HEK293 (cell line): Measurements from ENCODE around the gene STARD5.

ENCODE experiments used
- CTCF ChIA-PET: fragments of 350-600 bp; formaldehyde crosslinking; extraction: SDS; loops from one replicate; lab custom pipeline; 2021; ENCODE audit warnings: antibody characterized with exemption; lab: Yijun Ruan, JAX
- POLR2A ChIA-PET: fragments of 300-600 bp; formaldehyde crosslinking; extraction: SDS; loops from one replicate; lab custom pipeline; 2020; ENCODE audit warnings: antibody characterized with exemption, inconsistent platforms; lab: Yijun Ruan, JAX
- H3K27ac ChIP-seq: fragments of 200-500 bp; sonication (Bioruptor generic); 2 replicates; pipeline ENCODE4 v1.5.1; 2014; ENCODE audit warnings: low read depth, low read length, control low read depth, inconsistent platforms; ENCODE audit errors: extremely low read depth
- H3K36me3 ChIP-seq, 2 experiments: fragments of 200-500 bp in 1 of 2; sonication (Bioruptor generic) in 1 of 2; 1 replicate in 1 of 2; 2 replicates in 1 of 2; pipeline ENCODE4 v1.5.1; 2014 to 2017; ENCODE audit warnings: inconsistent platforms in 2 of 2, low read length in 2 of 2; ENCODE audit not compliant: control insufficient read depth in 2 of 2, insufficient read depth in 1 of 2
- H3K4me1 ChIP-seq: fragments of 200-500 bp; sonication (Bioruptor generic); 2 replicates; pipeline ENCODE4 v1.5.1; 2014; ENCODE audit warnings: mild to moderate bottlenecking, low read length, inconsistent platforms; ENCODE audit not compliant: control insufficient read depth, insufficient read depth
- H3K4me3 ChIP-seq: 2 replicates; pipeline ENCODE4 v1.5.1; 2011; ENCODE audit warnings: low read depth, mild to moderate bottlenecking, control low read depth, low read length, moderate library complexity
- H3K9me3 ChIP-seq: fragments of 200-500 bp; sonication (Bioruptor generic); 2 replicates; pipeline ENCODE4 v1.5.1; 2014; ENCODE audit warnings: low read depth, low read length, inconsistent platforms; ENCODE audit not compliant: control insufficient read depth, insufficient read depth
- GFI1B ChIP-seq: fragments of 450-650 bp; formaldehyde crosslinking; IDR thresholded peaks from 2 replicates; pipeline ENCODE4 v1.5.1; 2016; ENCODE audit warnings: missing biosample characterization, missing genetic modification characterization
- KLF17 ChIP-seq: fragments of 450-650 bp; formaldehyde crosslinking; IDR thresholded peaks from 2 replicates; pipeline ENCODE4 v1.5.1; 2016; ENCODE audit warnings: missing biosample characterization, missing genetic modification characterization
- REPIN1 ChIP-seq: fragments of 450-650 bp; formaldehyde crosslinking; IDR thresholded peaks from 2 replicates; pipeline ENCODE4 v1.5.1; 2017; ENCODE audit warnings: missing biosample characterization, missing genetic modification characterization, low read depth
- SCRT1 ChIP-seq: fragments of 450-650 bp; formaldehyde crosslinking; IDR thresholded peaks from 2 replicates; pipeline ENCODE4 v1.5.1; 2016; ENCODE audit warnings: missing biosample characterization, missing genetic modification characterization, borderline replicate concordance
- ZBTB11 ChIP-seq: fragments of 450-650 bp; formaldehyde crosslinking; conservative IDR thresholded peaks from 2 replicates; pipeline ENCODE4 v1.5.1; 2016; ENCODE audit warnings: low read depth, missing biosample characterization, missing genetic modification characterization
- ZBTB21 ChIP-seq: fragments of 450-650 bp; formaldehyde crosslinking; IDR thresholded peaks from 2 replicates; pipeline ENCODE4 v1.5.1; 2017; ENCODE audit warnings: missing biosample characterization, missing genetic modification characterization
- ZBTB8A ChIP-seq: fragments of 450-650 bp; formaldehyde crosslinking; IDR thresholded peaks from 2 replicates; pipeline ENCODE4 v1.5.1; 2016; ENCODE audit warnings: missing biosample characterization, missing genetic modification characterization
- ZNF10 ChIP-seq: fragments of 450-650 bp; formaldehyde crosslinking; IDR thresholded peaks from 2 replicates; pipeline ENCODE4 v1.5.1; 2017; ENCODE audit warnings: missing biosample characterization, missing genetic modification characterization
- ZNF112 ChIP-seq: fragments of 450-650 bp; formaldehyde crosslinking; IDR thresholded peaks from 2 replicates; pipeline ENCODE4 v1.5.0; 2017; ENCODE audit warnings: missing biosample characterization, missing genetic modification characterization
- ZNF175 ChIP-seq: fragments of 450-650 bp; formaldehyde crosslinking; IDR thresholded peaks from 2 replicates; pipeline ENCODE4 v1.5.1; 2016; ENCODE audit warnings: missing biosample characterization, missing genetic modification characterization
- ZNF2 ChIP-seq: fragments of 450-650 bp; formaldehyde crosslinking; IDR thresholded peaks from 2 replicates; pipeline ENCODE4 v1.5.1; 2016; ENCODE audit warnings: missing biosample characterization, missing genetic modification characterization
- ZNF394 ChIP-seq: fragments of 450-650 bp; formaldehyde crosslinking; IDR thresholded peaks from 2 replicates; pipeline ENCODE4 v1.5.1; 2016; ENCODE audit warnings: missing biosample characterization, missing genetic modification characterization, mild to moderate bottlenecking, moderate library complexity, borderline replicate concordance
- ZNF585B ChIP-seq: fragments of 450-650 bp; formaldehyde crosslinking; IDR thresholded peaks from 2 replicates; pipeline ENCODE4 v1.5.1; 2016; ENCODE audit warnings: missing biosample characterization, missing genetic modification characterization
- ZNF76 ChIP-seq: fragments of 450-650 bp; formaldehyde crosslinking; IDR thresholded peaks from 2 replicates; pipeline ENCODE4; 2016; ENCODE audit warnings: low read depth, missing biosample characterization, missing genetic modification characterization, borderline replicate concordance
- TF ChIP-seq, protein P1 (sequence below): fragments of 450-650 bp; formaldehyde crosslinking; optimal IDR thresholded peaks from 2 replicates; pipeline ENCODE3; 2016; ENCODE audit warnings: missing biosample characterization, mild to moderate bottlenecking, missing genetic modification characterization
- TF ChIP-seq, protein P2 (sequence below): fragments of 450-650 bp; formaldehyde crosslinking; IDR thresholded peaks from 2 replicates; pipeline ENCODE4; 2016; ENCODE audit warnings: missing biosample characterization, missing genetic modification characterization
- TF ChIP-seq, protein P3 (sequence below): fragments of 450-650 bp; formaldehyde crosslinking; IDR thresholded peaks from 2 replicates; pipeline ENCODE4 v1.5.1; 2016; ENCODE audit warnings: missing biosample characterization, missing genetic modification characterization, borderline replicate concordance

The STARD5 gene

GRCh38 chr15:81293728-81294515 lies 30.0 kb downstream of the STARD5 start:
- Histone ChIP-seq H3K9me3 (no peaks in the 10 kb centered on the region), H3K4me1 (no peaks in the 10 kb centered on the region), H3K4me3 (no peak overlapping the region), H3K36me3 (no peaks in the 10 kb centered on the region), H3K27ac (no peak overlapping the region)
- POLR2A ChIA-PET: no interaction called here
- CTCF ChIA-PET: interaction anchor here (0.7 kb wide), 1 partner anchor 29 kb away, joined by 4 read pairs; no protein-coding TSS in a partner anchor
- TF ChIP-seq REPIN1: no peak
- no peak for TF ChIP-seq KLF17 (tag by site-specific recombination)
- TF ChIP-seq ZNF394 (tag by site-specific recombination): no peak
- TF ChIP-seq ZBTB21 (tag by site-specific recombination): no peak
- TF ChIP-seq ZNF2: no peak
- TF ChIP-seq, protein P1, sequence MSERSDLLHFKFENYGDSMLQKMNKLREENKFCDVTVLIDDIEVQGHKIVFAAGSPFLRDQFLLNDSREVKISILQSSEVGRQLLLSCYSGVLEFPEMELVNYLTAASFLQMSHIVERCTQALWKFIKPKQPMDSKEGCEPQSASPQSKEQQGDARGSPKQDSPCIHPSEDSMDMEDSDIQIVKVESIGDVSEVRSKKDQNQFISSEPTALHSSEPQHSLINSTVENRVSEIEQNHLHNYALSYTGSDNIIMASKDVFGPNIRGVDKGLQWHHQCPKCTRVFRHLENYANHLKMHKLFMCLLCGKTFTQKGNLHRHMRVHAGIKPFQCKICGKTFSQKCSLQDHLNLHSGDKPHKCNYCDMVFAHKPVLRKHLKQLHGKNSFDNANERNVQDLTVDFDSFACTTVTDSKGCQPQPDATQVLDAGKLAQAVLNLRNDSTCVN: no peak
- no peak for TF ChIP-seq ZNF175
- TF ChIP-seq, protein P2, sequence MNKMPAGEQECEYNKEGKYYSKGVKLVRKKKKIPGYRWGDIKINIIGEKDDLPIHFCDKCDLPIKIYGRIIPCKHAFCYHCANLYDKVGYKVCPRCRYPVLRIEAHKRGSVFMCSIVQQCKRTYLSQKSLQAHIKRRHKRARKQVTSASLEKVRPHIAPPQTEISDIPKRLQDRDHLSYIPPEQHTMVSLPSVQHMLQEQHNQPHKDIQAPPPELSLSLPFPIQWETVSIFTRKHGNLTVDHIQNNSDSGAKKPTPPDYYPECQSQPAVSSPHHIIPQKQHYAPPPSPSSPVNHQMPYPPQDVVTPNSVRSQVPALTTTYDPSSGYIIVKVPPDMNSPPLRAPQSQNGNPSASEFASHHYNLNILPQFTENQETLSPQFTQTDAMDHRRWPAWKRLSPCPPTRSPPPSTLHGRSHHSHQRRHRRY (tag by site-specific recombination): no peak

- POLR2A ChIA-PET: no interaction called here
- TF ChIP-seq ZNF10 (tag by site-specific recombination) (no peak), ZNF585B (tag by site-specific recombination) (no peak), ZNF112 (tag by site-specific recombination) (no peak), ZBTB11 (tag by site-specific recombination) (no peak), ZBTB8A (tag by site-specific recombination) (no peak), GFI1B (no peak), SCRT1 (tag by site-specific recombination) (no peak), ZNF76 (tag by site-specific recombination) (no peak)
- TF ChIP-seq, protein P3, sequence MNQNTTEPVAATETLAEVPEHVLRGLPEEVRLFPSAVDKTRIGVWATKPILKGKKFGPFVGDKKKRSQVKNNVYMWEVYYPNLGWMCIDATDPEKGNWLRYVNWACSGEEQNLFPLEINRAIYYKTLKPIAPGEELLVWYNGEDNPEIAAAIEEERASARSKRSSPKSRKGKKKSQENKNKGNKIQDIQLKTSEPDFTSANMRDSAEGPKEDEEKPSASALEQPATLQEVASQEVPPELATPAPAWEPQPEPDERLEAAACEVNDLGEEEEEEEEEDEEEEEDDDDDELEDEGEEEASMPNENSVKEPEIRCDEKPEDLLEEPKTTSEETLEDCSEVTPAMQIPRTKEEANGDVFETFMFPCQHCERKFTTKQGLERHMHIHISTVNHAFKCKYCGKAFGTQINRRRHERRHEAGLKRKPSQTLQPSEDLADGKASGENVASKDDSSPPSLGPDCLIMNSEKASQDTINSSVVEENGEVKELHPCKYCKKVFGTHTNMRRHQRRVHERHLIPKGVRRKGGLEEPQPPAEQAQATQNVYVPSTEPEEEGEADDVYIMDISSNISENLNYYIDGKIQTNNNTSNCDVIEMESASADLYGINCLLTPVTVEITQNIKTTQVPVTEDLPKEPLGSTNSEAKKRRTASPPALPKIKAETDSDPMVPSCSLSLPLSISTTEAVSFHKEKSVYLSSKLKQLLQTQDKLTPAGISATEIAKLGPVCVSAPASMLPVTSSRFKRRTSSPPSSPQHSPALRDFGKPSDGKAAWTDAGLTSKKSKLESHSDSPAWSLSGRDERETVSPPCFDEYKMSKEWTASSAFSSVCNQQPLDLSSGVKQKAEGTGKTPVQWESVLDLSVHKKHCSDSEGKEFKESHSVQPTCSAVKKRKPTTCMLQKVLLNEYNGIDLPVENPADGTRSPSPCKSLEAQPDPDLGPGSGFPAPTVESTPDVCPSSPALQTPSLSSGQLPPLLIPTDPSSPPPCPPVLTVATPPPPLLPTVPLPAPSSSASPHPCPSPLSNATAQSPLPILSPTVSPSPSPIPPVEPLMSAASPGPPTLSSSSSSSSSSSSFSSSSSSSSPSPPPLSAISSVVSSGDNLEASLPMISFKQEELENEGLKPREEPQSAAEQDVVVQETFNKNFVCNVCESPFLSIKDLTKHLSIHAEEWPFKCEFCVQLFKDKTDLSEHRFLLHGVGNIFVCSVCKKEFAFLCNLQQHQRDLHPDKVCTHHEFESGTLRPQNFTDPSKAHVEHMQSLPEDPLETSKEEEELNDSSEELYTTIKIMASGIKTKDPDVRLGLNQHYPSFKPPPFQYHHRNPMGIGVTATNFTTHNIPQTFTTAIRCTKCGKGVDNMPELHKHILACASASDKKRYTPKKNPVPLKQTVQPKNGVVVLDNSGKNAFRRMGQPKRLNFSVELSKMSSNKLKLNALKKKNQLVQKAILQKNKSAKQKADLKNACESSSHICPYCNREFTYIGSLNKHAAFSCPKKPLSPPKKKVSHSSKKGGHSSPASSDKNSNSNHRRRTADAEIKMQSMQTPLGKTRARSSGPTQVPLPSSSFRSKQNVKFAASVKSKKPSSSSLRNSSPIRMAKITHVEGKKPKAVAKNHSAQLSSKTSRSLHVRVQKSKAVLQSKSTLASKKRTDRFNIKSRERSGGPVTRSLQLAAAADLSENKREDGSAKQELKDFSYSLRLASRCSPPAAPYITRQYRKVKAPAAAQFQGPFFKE (tag by site-specific recombination): no peak
- H3K4me1 ChIP-seq: no peaks in the 10 kb centered on the region
Measured at GRCh38 chr15:81292523-81293001, 31.4 kb downstream of the STARD5 start.

More at GRCh38 chr15:81292523-81293001, 31.4 kb downstream of the STARD5 start:
- Histone ChIP-seq H3K9me3 (no peaks in the 10 kb centered on the region), H3K36me3 (no peaks in the 10 kb centered on the region), H3K27ac (no peak overlapping the region), H3K4me3 (no peak overlapping the region)
- CTCF ChIA-PET: interaction anchor here (0.9 to 3.6 kb wide), 3 partner anchors 9 to 107 kb away, joined by 4 to 21 read pairs (median 4); no protein-coding TSS in a partner anchor
